Measurements from ENCODE around the gene CMIP. TPM values are rescaled to one million over a fixed set of nuclear protein-coding genes. Genes with fewer than 3 reads are reported as not detected.

CMIP gene
- total RNA-seq, 1 experiment from 2014 or later = 48.2 TPM

DNA sequence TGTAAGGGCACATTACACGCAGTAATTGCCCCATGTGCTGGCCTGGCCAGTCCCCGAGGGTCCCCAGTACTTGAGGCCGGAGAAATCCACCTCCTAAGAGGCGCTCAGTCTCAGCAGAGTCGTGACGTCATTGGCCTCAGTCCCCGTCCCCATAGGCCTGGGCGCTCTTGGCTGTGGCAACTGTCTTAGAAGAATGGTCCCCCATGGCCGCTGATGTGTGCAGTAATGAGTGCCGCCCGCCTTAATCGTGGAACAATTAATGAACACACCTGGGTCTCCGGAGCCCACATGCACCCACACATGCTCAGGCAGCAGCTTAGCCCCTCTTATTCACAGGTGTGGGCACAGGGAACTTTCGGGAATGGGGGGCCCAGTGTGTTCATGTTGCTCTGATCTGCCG is 248.0 kb downstream of the CMIP start:
- Histone ChIP-seq H3K4me2 (ENCODE audit: insufficient read depth, insufficient read length, low read length) (no peak overlapping the region), H3K79me1 (ENCODE audit: insufficient read depth, low read depth, low read length, poor library complexity, severe bottlenecking) (no peaks in the 10 kb centered on the region), H4K91ac (ENCODE audit: insufficient read length, low read depth, low read length) (no peak overlapping the region), H3K4me1 (ENCODE audit: insufficient read depth, low read length) (peaks cover under 1% of the 10 kb centered on the region; the same call in 1 of the 2 replicates), H2AK5ac (ENCODE audit: insufficient read length, low read length) (no peak overlapping the region), H3K23ac (ENCODE audit: insufficient read length, low read depth, low read length) (no peak overlapping the region), H3K9me3 (ENCODE audit: control insufficient read depth, low read depth, low read length) (no peaks in the 10 kb centered on the region), H2BK12ac (ENCODE audit: insufficient read length, low read depth, low read length) (no peak overlapping the region), H3K4ac (ENCODE audit: low read depth, low read length) (no peak overlapping the region), H4K20me1 (ENCODE audit: control insufficient read depth, insufficient read depth, insufficient read length) (peaks cover 2% of the 10 kb centered on the region), H2BK5ac (ENCODE audit: insufficient read length, low read length) (no peak overlapping the region), H3T11ph (ENCODE audit: low read length) (no peak overlapping the region), H2AFZ (ENCODE audit: low read length) (no peak overlapping the region), H3K23me2 (ENCODE audit: insufficient read length, low read depth, low read length, poor library complexity, severe bottlenecking) (no peaks in the 10 kb centered on the region), H3K9ac (ENCODE audit: extremely low read depth, insufficient read length, low read length) (no peak overlapping the region), H2BK20ac (ENCODE audit: low read depth, low read length, poor library complexity, severe bottlenecking) (no peak overlapping the region), H2BK15ac (ENCODE audit: low read depth, low read length) (no peak overlapping the region), H3K18ac (ENCODE audit: insufficient read length, low read depth, low read length) (no peak overlapping the region), H3K79me2 (ENCODE audit: insufficient read depth, low read length) (0 out of 2 replicates have a peak, but pooled peaks cover 2% of the 10 kb centered on the region), H3K27me3 (ENCODE audit: insufficient read depth, low read length) (no peaks in the 10 kb centered on the region), H2BK120ac (ENCODE audit: low read depth, low read length, poor library complexity, severe bottlenecking) (no peak overlapping the region), H3K56ac (ENCODE audit: insufficient read length, low read depth, low read length) (no peak overlapping the region), H4K5ac (ENCODE audit: insufficient read length, low read depth, low read length) (no peak overlapping the region), H4K8ac (replicated peaks; ENCODE audit: insufficient read length, low read depth, low read length) (no peak overlapping the region), H3K27ac (ENCODE audit: insufficient read length, low read depth, low read length) (no peak overlapping the region), H3K14ac (ENCODE audit: insufficient read depth, low read length) (no peak overlapping the region)
- Mint-ChIP-seq H3K27me3 (ENCODE audit: low read depth) (no peaks in the 10 kb centered on the region), H3K27ac (0 out of 7 replicates have a peak overlapping the region, but pooled peaks of 2 of the 3 experiments have one; percentile 34 to 44), H3K9me3 (no peaks in the 10 kb centered on the region), H3K36me3 (ENCODE audit: insufficient read depth in 1 of 3, low read depth in 3 of 3) (peaks cover 19 to 30% (median 29%) of the 10 kb centered on the region in 3 experiments; a peak in 6 of 7 replicates), H3K4me3 (no peak overlapping the region), H3K4me1 (peaks cover 16 to 27% of the 10 kb centered on the region in 2 experiments)
- TF ChIP-seq, protein P1, sequence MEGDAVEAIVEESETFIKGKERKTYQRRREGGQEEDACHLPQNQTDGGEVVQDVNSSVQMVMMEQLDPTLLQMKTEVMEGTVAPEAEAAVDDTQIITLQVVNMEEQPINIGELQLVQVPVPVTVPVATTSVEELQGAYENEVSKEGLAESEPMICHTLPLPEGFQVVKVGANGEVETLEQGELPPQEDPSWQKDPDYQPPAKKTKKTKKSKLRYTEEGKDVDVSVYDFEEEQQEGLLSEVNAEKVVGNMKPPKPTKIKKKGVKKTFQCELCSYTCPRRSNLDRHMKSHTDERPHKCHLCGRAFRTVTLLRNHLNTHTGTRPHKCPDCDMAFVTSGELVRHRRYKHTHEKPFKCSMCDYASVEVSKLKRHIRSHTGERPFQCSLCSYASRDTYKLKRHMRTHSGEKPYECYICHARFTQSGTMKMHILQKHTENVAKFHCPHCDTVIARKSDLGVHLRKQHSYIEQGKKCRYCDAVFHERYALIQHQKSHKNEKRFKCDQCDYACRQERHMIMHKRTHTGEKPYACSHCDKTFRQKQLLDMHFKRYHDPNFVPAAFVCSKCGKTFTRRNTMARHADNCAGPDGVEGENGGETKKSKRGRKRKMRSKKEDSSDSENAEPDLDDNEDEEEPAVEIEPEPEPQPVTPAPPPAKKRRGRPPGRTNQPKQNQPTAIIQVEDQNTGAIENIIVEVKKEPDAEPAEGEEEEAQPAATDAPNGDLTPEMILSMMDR (conservative IDR thresholded peaks at IDR 0.05) = no peak
- DNase-seq = no peak
- WGBS (ENCODE audit: extremely low coverage, insufficient read length, low lambda C conversion rate) = no CpG with 5 or more reads among the region's 15 CpGs

Data from H9 (cell line).